Measurements from ENCODE around the gene WWTR1. TPM values are rescaled to one million over a fixed set of nuclear protein-coding genes. Genes with fewer than 3 reads are reported as not detected.

The WWTR1 gene
- total and polyA plus RNA-seq, 2 donors (not counting 3 experiments of a cell fraction or from before 2014, with no cell fraction given): 210 to 341 TPM

- Histone ChIP-seq H3K27me3 (ENCODE audit: control insufficient read depth in 2 of 2, insufficient read depth in 2 of 2, low read length in 2 of 2) (no peaks in the 10 kb centered on the region), H4K20me1 (replicated peaks; ENCODE audit: control insufficient read depth, extremely low read depth, insufficient read depth, low read length) (no peaks in the 10 kb centered on the region), H3K79me2 (ENCODE audit: control insufficient read depth, insufficient read depth, low read length) (no peaks in the 10 kb centered on the region), H3K27ac (ENCODE audit: insufficient read depth, low read depth, low read length) (no peak overlapping the region), H3K36me3 (ENCODE audit: control insufficient read depth in 2 of 2, extremely low read depth in 1 of 2, insufficient read depth in 2 of 2, low read length in 2 of 2) (no peaks in the 10 kb centered on the region), H3K4me2 (ENCODE audit: insufficient read depth, low read length) (no peak overlapping the region), H2AFZ (ENCODE audit: low read depth, low read length) (no peak overlapping the region), H3K9me1 (replicated peaks; ENCODE audit: control insufficient read depth, extremely low read depth, insufficient read depth, low read length) (no peaks in the 10 kb centered on the region), H3K9ac (replicated peaks; ENCODE audit: extremely low read depth, insufficient read depth, low read length) (no peak overlapping the region), H3K4me1 (ENCODE audit: control insufficient read depth, extremely low read depth, insufficient read depth, low read length) (peaks cover 20% of the 10 kb centered on the region), H3K9me3 (replicated peaks; ENCODE audit: control insufficient read depth, insufficient read depth, low read length) (no peaks in the 10 kb centered on the region), H3K4me3 (replicated peaks in 1 of 3; ENCODE audit: insufficient read depth in 1 of 3, low read depth in 1 of 3, low read length in 3 of 3) (no peak overlapping the region)
- intact Hi-C loops (cut with micrococcal nuclease) (no loop called here), dilution Hi-C loops (cut with MboI; ENCODE audit: extremely low pct_ligation_motif_present, low sequenced_read_pairs) (no loop called here)
- DNase-seq (ENCODE audit: low read depth, low spot score): no peak
- ChIA-PET CTCF (interaction anchor here (0.8 to 7.1 kb wide), 3 partner anchors 10 to 144 kb away, joined by 3 to 66 read pairs (median 3); no protein-coding TSS in a partner anchor), POLR2A (no interaction called here)
- no TSS peak for BruUV-seq (replicated peaks)
- no peak for FAIRE-seq
- TF ChIP-seq MAX (IDR thresholded peaks at IDR 0.05; ENCODE audit: insufficient read depth, insufficient read length): no peak
- no peak for TF ChIP-seq EZH2 (IDR thresholded peaks at IDR 0.05; ENCODE audit: borderline replicate concordance, low read depth, low read length, severe bottlenecking)
- no peak for TF ChIP-seq CTCF (IDR thresholded peaks at IDR 0.05; ENCODE audit: extremely low read depth in 1 of 2, insufficient read depth in 1 of 2, low read depth in 1 of 2, low read length in 2 of 2)
- TF ChIP-seq POLR2AphosphoS5 (IDR thresholded peaks at IDR 0.05; ENCODE audit: insufficient read depth, low read depth, low read length): no peak
- TF ChIP-seq POLR2A (IDR thresholded peaks at IDR 0.05; ENCODE audit: low read depth, low read length): no peak
- no peak for TF ChIP-seq MYC (IDR thresholded peaks at IDR 0.05; ENCODE audit: low read depth, low read length)
- TF ChIP-seq JUN (IDR thresholded peaks at IDR 0.05; ENCODE audit: borderline replicate concordance, insufficient read depth, insufficient read length, low read depth): no peak
- no peak for TF ChIP-seq GATA2 (IDR thresholded peaks at IDR 0.05; ENCODE audit: insufficient read depth, insufficient read length, low read depth, low read length)
- no peak for TF ChIP-seq FOS (IDR thresholded peaks at IDR 0.05; ENCODE audit: borderline replicate concordance, insufficient read depth, low read length)
Observed at GRCh38 chr3:149663966-149664365, 6.1 kb upstream of the WWTR1 start.
